Mucosa of rectum (tissue), 2 donors: ENCODE measurements around the gene EPHA8.

Source experiments
- H3K27ac ChIP-seq, 2 donors: one replicate each; pipeline ENCODE4 v1.7.0; 2013; ENCODE audit warnings: inconsistent platforms in 2 of 2, low read depth in 2 of 2, low read length in 2 of 2
- H3K27me3 ChIP-seq, 2 donors: one replicate each; pipeline ENCODE4 v1.7.0; 2013; ENCODE audit warnings: low read length in 2 of 2; ENCODE audit not compliant: control insufficient read depth in 2 of 2, insufficient read depth in 2 of 2
- H3K36me3 ChIP-seq, 2 donors: one replicate each; pipeline ENCODE4 v1.7.0; 2013; ENCODE audit warnings: low read length in 2 of 2; ENCODE audit not compliant: control insufficient read depth in 2 of 2, insufficient read depth in 2 of 2
- H3K4me1 ChIP-seq, 2 donors: one replicate each; pipeline ENCODE4 v1.7.0; 2013; ENCODE audit warnings: low read length in 2 of 2, mild to moderate bottlenecking in 1 of 2; ENCODE audit not compliant: control insufficient read depth in 2 of 2, insufficient read depth in 2 of 2
- H3K4me3 ChIP-seq, 2 donors: one replicate each; pipeline ENCODE4 v1.7.0; 2013; ENCODE audit warnings: low read length in 2 of 2
- H3K9ac ChIP-seq, 2 donors: one replicate each; pipeline ENCODE4 v1.7.0; 2013; ENCODE audit warnings: low read length in 2 of 2, low read depth in 1 of 2, mild to moderate bottlenecking in 1 of 2
- H3K9me3 ChIP-seq, 2 donors: one replicate each; pipeline ENCODE4 v1.7.0; 2013; ENCODE audit warnings: low read length in 2 of 2; ENCODE audit not compliant: control insufficient read depth in 2 of 2
- donor health status: healthy.
- donor health status: Normal muscosa, but diverticular disease.

The EPHA8 gene

GRCh38 chr1:22651941-22652856 lies 88.9 kb downstream of the EPHA8 start:
- no peak overlapping the region for H3K27ac ChIP-seq
- H3K36me3 ChIP-seq, result no peaks in the 10 kb centered on the region
- no peak overlapping the region for H3K4me3 ChIP-seq
- no peaks in the 10 kb centered on the region for H3K4me1 ChIP-seq
- H3K27me3 ChIP-seq, result peaks cover 3 to 7% of the 10 kb centered on the region in 2 donors
- H3K9me3 ChIP-seq, result no peaks in the 10 kb centered on the region
- no peak overlapping the region for H3K9ac ChIP-seq

- Histone ChIP-seq H3K4me1 (no peaks in the 10 kb centered on the region), H3K27ac (peak within 1 kb of the TSS; percentile 26 to 61), H3K9ac (peak within 1 kb of the TSS in 1 of 2 donors; percentile 33), H3K4me3 (peak within 1 kb of the TSS; percentile 22 to 37), H3K36me3 (no peaks in the 10 kb centered on the region), H3K27me3 (peaks cover 3 to 7% of the 10 kb centered on the region in 2 donors), H3K9me3 (no peaks in the 10 kb centered on the region)
These were observed 89.6 kb downstream of the EPHA8 start, which contains the start of gene C1QB for GRCh38 chr1:22652881-22653316. Gene C1QB, plus strand, starts transcription at chr1:22653236. Its CDS starts 6,227 bp downstream, at chr1:22659463.
